ENCODE measurements around the gene BRD2.

- TF ChIP-seq CTCF (IDR thresholded peaks at IDR 0.05; ENCODE audit: insufficient read depth, low read depth, low read length), result no peak
- no peak for TF ChIP-seq EZH2 (IDR thresholded peaks at IDR 0.05; ENCODE audit: insufficient read depth, low read length)
Measured at GRCh38 chr6:32972353-32973143, 4.2 kb downstream of the BRD2 start.

Data from astrocyte (in vitro differentiated cells and primary cell).